BJ (cell line): Measurements from ENCODE around the gene CHMP2A. TPM values are rescaled to one million over a fixed set of nuclear protein-coding genes. Genes with fewer than 3 reads are reported as not detected.
A peak's percentile ranks its signal among the peaks of the same experiment; 100 is the strongest.

Experiments
- CTCF ChIA-PET: fragments of 350-600 bp; formaldehyde crosslinking; extraction: SDS; loops from one replicate; lab custom pipeline; 2021; ENCODE audit warnings: antibody characterized with exemption, inconsistent platforms; lab: Yijun Ruan, JAX
- POLR2A ChIA-PET: fragments of 300-600 bp; sonication (Branson Sonifier 250); formaldehyde crosslinking; extraction: SDS; loops from one replicate; lab custom pipeline; 2021; ENCODE audit warnings: antibody characterized with exemption; lab: Charles Lee
- DNase-seq: peaks from one replicate; pipeline ENCODE4 v3.0.0-alpha.2; 2011; ENCODE audit warnings: low read depth
- H3K27me3 ChIP-seq: 2 replicates; pipeline ENCODE4 v1.6.0; 2011; ENCODE audit warnings: low read length; ENCODE audit not compliant: control insufficient read depth, insufficient read depth
- H3K36me3 ChIP-seq: 2 replicates; pipeline ENCODE4 v1.5.1; 2011; ENCODE audit warnings: low read length; ENCODE audit not compliant: control insufficient read depth, insufficient read depth
- H3K4me3 ChIP-seq: 2 replicates; pipeline ENCODE4 v1.5.1; 2011; ENCODE audit warnings: low read depth, mild to moderate bottlenecking, control low read depth, low read length
- CTCF ChIP-seq: IDR thresholded peaks from 2 replicates; pipeline ENCODE4 v1.5.1; 2011; ENCODE audit warnings: low read depth, mild to moderate bottlenecking, control low read depth, inconsistent platforms, low read length, moderate library complexity; ENCODE audit not compliant: insufficient read depth
- polyA plus RNA-seq: library from polyadenylated mRNA; depleted of rRNA; stranded (reverse); fragments of >200 nt; gene quantifications from 2 replicates; pipeline ENCODE4 v1.2.3, GENCODE V29; 2011

CHMP2A gene
- polyA plus RNA-seq, 1 experiment: 174 TPM

GRCh38 chr19:58562122-58563033, 7.5 kb upstream of the CHMP2A start:
- POLR2A ChIA-PET: no interaction called here
- CTCF ChIA-PET: interaction anchor here (1.0 to 2.7 kb wide), 3 partner anchors 11 to 43 kb away, joined by 3 to 20 read pairs (median 5); partner anchors contain the start of genes MZF1 and ZBTB45
- no peaks in the 10 kb centered on the region; the same call in 1 of the 2 replicates for H3K36me3 ChIP-seq
- no peak for DNase-seq
- no peak for TF ChIP-seq CTCF
- peak overlapping the region; percentile 38 for H3K4me3 ChIP-seq
- H3K27me3 ChIP-seq: no peaks in the 10 kb centered on the region

- ChIA-PET POLR2A (no interaction called here), CTCF (interaction anchor here (2.7 kb wide), 1 partner anchor 42 kb away, joined by 20 read pairs; the partner anchor contains the start of gene ZBTB45)
- Histone ChIP-seq H3K4me3 (no peak overlapping the region), H3K36me3 (peaks cover 1% of the 10 kb centered on the region), H3K27me3 (no peaks in the 10 kb centered on the region)
- no peak for DNase-seq
- TF ChIP-seq CTCF: no peak
These were observed 6.6 kb upstream of the CHMP2A start for GRCh38 chr19:58561373-58562121.

GRCh38 chr19:58560921-58561320, 6.0 kb upstream of the CHMP2A start:
- ChIA-PET CTCF (interaction anchor here (2.7 kb wide), 1 partner anchor 41 kb away, joined by 20 read pairs; the partner anchor contains the start of gene ZBTB45), POLR2A (no interaction called here)
- no peak for TF ChIP-seq CTCF
- no peak for DNase-seq
- H3K36me3 ChIP-seq: peaks cover 7% of the 10 kb centered on the region
- no peaks in the 10 kb centered on the region for H3K27me3 ChIP-seq
- no peak overlapping the region for H3K4me3 ChIP-seq

GRCh38 chr19:58560007-58560887, 5.3 kb upstream of the CHMP2A start:
- CTCF ChIA-PET: interaction anchor here (2.1 to 2.7 kb wide), 2 partner anchors 40 to 41 kb away, joined by 8 to 20 read pairs; partner anchors contain the start of gene ZBTB45
- H3K36me3 ChIP-seq: peaks cover 10% of the 10 kb centered on the region
- peak overlapping the region; percentile 84 for H3K4me3 ChIP-seq
- H3K27me3 ChIP-seq: no peaks in the 10 kb centered on the region
- POLR2A ChIA-PET: interaction anchor here (1.0 kb wide), 2 partner anchors 12 to 15 kb away, joined by 3 to 8 read pairs; no protein-coding TSS in a partner anchor
- DNase-seq: no peak
- no peak for TF ChIP-seq CTCF
